Measurements from ENCODE around the gene TMEM9B.

Gene TMEM9B

DNA sequence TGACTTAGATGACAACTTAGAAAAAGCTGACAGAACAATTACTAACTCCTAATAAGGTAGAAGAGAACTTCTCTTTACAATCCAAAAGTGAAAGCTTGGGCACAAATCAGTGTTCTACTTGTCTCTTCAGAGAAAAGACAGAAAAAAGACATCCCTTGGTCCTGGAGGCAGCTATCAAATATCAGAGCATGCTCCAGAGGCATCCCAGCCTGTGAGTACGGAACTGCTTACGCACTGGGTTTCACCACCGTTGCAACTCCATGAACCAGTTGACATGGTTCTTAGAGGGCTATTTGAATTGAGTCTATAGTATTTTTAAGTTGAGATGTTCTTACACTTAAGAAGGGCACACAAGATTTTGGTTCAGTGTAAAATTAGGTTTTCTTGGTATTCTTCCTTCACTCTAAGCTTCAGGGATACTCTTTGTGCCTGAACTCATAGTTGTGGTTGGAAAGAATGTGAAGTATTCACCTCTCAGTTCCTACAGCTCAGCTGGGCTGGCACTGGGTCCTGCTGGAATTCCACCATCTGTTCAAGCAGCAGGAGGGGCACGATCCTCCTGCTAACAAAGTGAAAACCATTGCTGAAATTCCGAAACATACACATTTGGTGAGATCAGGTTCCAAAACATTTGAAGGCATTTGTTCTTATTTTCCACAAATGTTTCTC is 47.0 kb downstream of the TMEM9B start:
- TF ChIP-seq CTCF (IDR thresholded peaks at IDR 0.05): no peak

- no peak for TF ChIP-seq CTCF (IDR thresholded peaks at IDR 0.05)
Measured at GRCh38 chr11:8914661-8915018, 49.6 kb downstream of the TMEM9B start.

DNA sequence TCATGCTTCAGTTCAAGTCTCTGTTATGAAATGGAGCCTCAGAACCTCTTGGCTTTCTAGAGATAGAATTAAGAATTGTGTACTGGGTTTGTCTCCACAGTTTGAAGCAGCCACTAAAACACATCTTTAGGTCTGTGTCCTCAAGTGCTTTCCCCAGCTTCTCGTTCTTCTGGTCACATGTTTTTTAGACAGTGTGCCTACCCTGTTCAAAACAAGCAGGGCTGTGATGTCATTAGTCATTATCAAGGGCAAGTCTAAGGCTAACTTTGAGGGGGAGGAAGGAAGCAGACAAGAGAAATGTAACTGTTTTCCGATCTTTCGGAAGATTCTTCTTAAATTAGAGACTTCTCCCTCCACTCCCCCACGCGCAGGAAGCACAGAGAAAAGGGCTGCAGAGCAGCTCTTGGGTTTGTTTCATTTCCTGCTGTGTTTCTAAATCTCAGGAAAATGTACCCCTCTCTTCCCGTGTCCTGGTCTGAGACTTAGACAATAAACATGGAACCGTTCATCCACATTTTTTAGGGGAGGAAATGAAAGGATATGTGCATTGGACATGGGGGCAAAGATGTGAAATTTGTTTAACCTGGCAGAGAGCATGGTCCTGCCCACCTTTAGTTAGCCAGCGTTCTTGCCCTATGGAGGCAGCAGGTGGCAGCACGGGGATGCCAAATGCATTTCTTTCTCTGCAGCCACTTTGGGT is 50.1 kb downstream of the TMEM9B start:
- peak; percentile 75 for TF ChIP-seq CTCF (IDR thresholded peaks at IDR 0.05)

- TF ChIP-seq CTCF (IDR thresholded peaks at IDR 0.05): no peak
Measured at GRCh38 chr11:8911029-8911823, 53.0 kb downstream of the TMEM9B start, which contains the start of gene AKIP1. Gene AKIP1 (plus strand): TSS chr11:8911189. CDS start chr11:8911450, 261 bp downstream.

- TF ChIP-seq CTCF (IDR thresholded peaks at IDR 0.05): no peak
Measured at GRCh38 chr11:8910649-8911026, 53.6 kb downstream of the TMEM9B start.

DNA sequence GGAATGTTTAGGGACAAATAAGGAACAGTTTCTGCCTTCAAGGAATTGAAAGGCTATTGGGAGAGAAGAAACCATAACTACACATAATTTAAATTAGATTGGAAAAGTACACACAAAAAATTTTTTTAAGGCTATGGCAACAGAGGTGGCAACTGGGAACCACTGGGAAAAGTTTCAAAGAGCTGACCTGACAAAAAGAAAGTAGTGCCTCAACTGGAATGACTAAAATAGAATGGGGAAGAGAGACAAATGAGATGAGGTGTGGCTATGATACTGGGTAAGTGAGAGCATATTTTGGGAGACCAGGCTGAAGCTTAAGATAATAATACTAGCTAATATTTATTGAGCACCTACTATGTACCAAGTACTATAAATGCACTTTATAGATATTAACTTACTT is 56.1 kb downstream of the TMEM9B start:
- no peak for TF ChIP-seq CTCF (IDR thresholded peaks at IDR 0.05)

GRCh38 chr11:8907116-8907515 is 57.1 kb downstream of the TMEM9B start:
- TF ChIP-seq CTCF (IDR thresholded peaks at IDR 0.05): no peak

All from LNCAP (cell line).